ENCODE measurements around the gene RFC5. TPM values are rescaled to one million over a fixed set of nuclear protein-coding genes. Genes with fewer than 3 reads are reported as not detected.
A peak's percentile ranks its signal among the peaks of the same experiment; 100 is the strongest.

The RFC5 gene
- total RNA-seq, 1 experiment from 2014 or later: 100 TPM

DNA sequence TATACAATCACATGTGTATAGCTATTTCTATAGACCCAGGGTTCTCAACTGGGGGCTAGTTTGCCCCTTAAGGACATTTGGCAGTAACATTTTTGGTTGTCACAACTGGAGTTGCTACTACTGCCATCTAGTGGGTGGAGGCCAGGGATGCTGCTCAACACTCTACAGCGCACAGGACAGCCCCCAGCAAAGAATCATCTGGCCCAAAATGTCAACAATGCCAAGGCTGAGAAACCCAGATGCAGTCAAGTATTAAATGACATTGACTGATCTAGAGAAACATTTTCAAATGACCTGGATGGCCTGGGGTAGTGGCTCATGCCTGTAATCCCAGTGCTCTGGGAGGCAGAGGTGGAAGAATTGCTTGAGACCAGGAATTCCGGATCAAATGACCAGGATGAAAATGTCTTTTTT is 38.6 kb downstream of the RFC5 start:
- ATAC-seq: no peak
- Histone ChIP-seq H3K4me3 (ENCODE audit: low read length) (no peak overlapping the region), H3K36me3 (ENCODE audit: low read depth, low read length) (peaks cover 15% of the 10 kb centered on the region), H3K9ac (ENCODE audit: low read length) (no peak overlapping the region), H3K27ac (ENCODE audit: low read length) (no peak overlapping the region), H3K4me1 (ENCODE audit: insufficient read depth, low read length) (peaks cover 64% of the 10 kb centered on the region), H3F3A (ENCODE audit: low read length, unreplicated experiment) (peaks cover 18% of the 10 kb centered on the region), H4K20me1 (ENCODE audit: low read length) (no peaks in the 10 kb centered on the region), H3K9me2 (replicated peaks; ENCODE audit: low read length) (no peaks in the 10 kb centered on the region), H3K79me2 (ENCODE audit: low read length) (peaks cover 78% of the 10 kb centered on the region), H3K4me2 (ENCODE audit: low read length) (0 out of 2 replicates have a peak overlapping the region, but pooled peaks have one; percentile 16), H2AFZ (ENCODE audit: low read length) (no peak overlapping the region), H3K27me3 (ENCODE audit: low read length) (no peaks in the 10 kb centered on the region), H3K9me3 (ENCODE audit: low read length) (no peaks in the 10 kb centered on the region)
- no TSS peak for BruUV-seq (replicated peaks)
- intact Hi-C loops (cut with micrococcal nuclease): loop anchor here (5.0 to 10.0 kb wide), 2 partner anchors 317 to 370 kb away; partner anchors contain the start of gene TAOK3
- TF ChIP-seq EZH2phosphoT487 (IDR thresholded peaks at IDR 0.05; ENCODE audit: borderline replicate concordance, low read length): no peak
- TF ChIP-seq, protein P1, sequence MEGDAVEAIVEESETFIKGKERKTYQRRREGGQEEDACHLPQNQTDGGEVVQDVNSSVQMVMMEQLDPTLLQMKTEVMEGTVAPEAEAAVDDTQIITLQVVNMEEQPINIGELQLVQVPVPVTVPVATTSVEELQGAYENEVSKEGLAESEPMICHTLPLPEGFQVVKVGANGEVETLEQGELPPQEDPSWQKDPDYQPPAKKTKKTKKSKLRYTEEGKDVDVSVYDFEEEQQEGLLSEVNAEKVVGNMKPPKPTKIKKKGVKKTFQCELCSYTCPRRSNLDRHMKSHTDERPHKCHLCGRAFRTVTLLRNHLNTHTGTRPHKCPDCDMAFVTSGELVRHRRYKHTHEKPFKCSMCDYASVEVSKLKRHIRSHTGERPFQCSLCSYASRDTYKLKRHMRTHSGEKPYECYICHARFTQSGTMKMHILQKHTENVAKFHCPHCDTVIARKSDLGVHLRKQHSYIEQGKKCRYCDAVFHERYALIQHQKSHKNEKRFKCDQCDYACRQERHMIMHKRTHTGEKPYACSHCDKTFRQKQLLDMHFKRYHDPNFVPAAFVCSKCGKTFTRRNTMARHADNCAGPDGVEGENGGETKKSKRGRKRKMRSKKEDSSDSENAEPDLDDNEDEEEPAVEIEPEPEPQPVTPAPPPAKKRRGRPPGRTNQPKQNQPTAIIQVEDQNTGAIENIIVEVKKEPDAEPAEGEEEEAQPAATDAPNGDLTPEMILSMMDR (conservative IDR thresholded peaks at IDR 0.05; ENCODE audit: low read depth, low read length): peak; percentile 91
- peak; percentile 78 for DNase-seq
- ChIA-PET CTCF (interaction anchor here (0.7 kb wide), 1 partner anchor 48 kb away, joined by 5 read pairs; no protein-coding TSS in a partner anchor), POLR2A (ENCODE audit: unreplicated experiment) (interaction anchor here (0.6 kb wide), 1 partner anchor 46 kb away, joined by 5 read pairs; no protein-coding TSS in a partner anchor)

DNA sequence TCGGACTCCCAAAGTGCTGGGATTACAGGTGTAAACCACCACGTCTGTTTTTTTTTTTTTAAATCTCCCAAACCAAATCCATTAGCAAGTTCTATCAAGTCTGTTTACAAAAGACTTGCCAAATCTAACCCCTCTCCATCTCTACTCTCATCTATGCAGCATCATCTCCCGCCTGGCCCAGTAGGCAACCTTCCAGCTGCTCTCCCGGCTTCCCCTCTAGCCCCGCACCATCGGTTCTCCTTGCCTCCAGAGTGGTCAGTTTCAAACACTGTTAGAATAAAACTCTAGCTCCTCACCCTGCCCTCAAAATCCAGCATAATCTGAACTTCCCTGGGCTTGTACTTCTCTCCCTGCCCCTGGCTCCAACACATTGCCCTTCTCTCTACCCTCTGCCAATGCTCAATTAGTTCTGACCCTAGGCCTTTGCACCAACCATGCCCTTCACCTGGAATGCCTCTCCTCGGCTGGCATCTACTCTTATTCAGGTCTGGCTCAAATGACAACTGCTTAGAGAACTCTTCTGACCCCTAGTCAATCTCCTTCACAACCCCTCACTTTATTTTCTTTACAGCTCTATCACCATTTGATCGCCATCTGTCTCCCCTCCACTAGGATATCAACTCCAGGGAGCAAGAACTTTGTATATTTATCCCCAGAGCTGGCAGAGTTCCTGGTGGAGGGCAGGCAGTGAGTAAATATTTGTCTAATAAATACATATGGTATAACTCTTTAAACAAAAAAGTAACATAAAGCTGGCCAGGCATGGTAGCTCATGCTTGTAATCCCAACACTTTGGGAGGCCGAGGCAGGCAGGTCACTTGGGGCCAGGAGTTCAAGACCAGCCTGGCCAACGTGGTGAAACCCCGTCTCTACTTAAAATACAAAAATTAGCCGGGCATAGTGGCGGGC is 39.6 kb downstream of the RFC5 start:
- no peak overlapping the region for H2AFZ ChIP-seq (ENCODE audit: low read length)
- CTCF ChIA-PET: interaction anchor here (0.9 to 1.2 kb wide), 2 partner anchors 22 to 199 kb away, joined by 3 to 4 read pairs; no protein-coding TSS in a partner anchor

More for the DNA sequence above, 39.6 kb downstream of the RFC5 start:
- H3K27ac ChIP-seq (ENCODE audit: low read length): peak overlapping the region; percentile 22
- no peak for TF ChIP-seq EZH2phosphoT487 (IDR thresholded peaks at IDR 0.05; ENCODE audit: borderline replicate concordance, low read length)
- TF ChIP-seq, protein P1 (conservative IDR thresholded peaks at IDR 0.05; ENCODE audit: low read depth, low read length): no peak
- TF ChIP-seq EZH2 (IDR thresholded peaks at IDR 0.05; ENCODE audit: low read length, unreplicated experiment): no peak
- H3K9me3 ChIP-seq (ENCODE audit: low read length): no peaks in the 10 kb centered on the region
- DNase-seq (peak; percentile 83), ATAC-seq (peak; percentile 6)
- peaks cover 22% of the 10 kb centered on the region for H3F3A ChIP-seq (ENCODE audit: low read length, unreplicated experiment)
- POLR2A ChIA-PET (ENCODE audit: unreplicated experiment): interaction anchor here (0.5 to 0.9 kb wide), 2 partner anchors 9 to 70 kb away, joined by 3 to 27 read pairs; no protein-coding TSS in a partner anchor
- intact Hi-C loops (cut with micrococcal nuclease): loop anchor here (5.0 to 10.0 kb wide), 2 partner anchors 316 to 371 kb away; partner anchors contain the start of gene TAOK3
- H3K27me3 ChIP-seq (ENCODE audit: low read length): no peaks in the 10 kb centered on the region
- no peaks in the 10 kb centered on the region for H3K9me2 ChIP-seq (replicated peaks; ENCODE audit: low read length)
- H3K4me2 ChIP-seq (ENCODE audit: low read length): peak overlapping the region; percentile 49
- no peak overlapping the region for H3K4me3 ChIP-seq (ENCODE audit: low read length)
- no peak overlapping the region for H3K9ac ChIP-seq (ENCODE audit: low read length)
- peaks cover 67% of the 10 kb centered on the region for H3K4me1 ChIP-seq (ENCODE audit: insufficient read depth, low read length)
- H3K79me2 ChIP-seq (ENCODE audit: low read length): peaks cover 75% of the 10 kb centered on the region
- H3K36me3 ChIP-seq (ENCODE audit: low read depth, low read length): peaks cover 10% of the 10 kb centered on the region
- no peaks in the 10 kb centered on the region for H4K20me1 ChIP-seq (ENCODE audit: low read length)
- no TSS peak for BruUV-seq (replicated peaks)

Measured in PC-3 (cell line).